Calu3 (cell line): ENCODE results near the gene MAP3K2. TPM values are rescaled to one million over a fixed set of nuclear protein-coding genes. Genes with fewer than 3 reads are reported as not detected.

ENCODE experiments used
- BruUV-seq: library from RNA; stranded (reverse); fragments of 400-500 nt; replicated peaks from 2 replicates; lab custom pipeline; 2021; lab: Mats Ljungman, UMichigan
- CTCF ChIA-PET: fragments of 300-600 bp; sonication (Branson Sonifier 250); formaldehyde crosslinking; loops from one replicate; lab custom pipeline; 2022; ENCODE audit warnings: antibody characterized with exemption; lab: Charles Lee
- DNase-seq: peaks from one replicate; pipeline ENCODE4 v3.0.0; 2022
- H3K27ac Mint-ChIP-seq: one replicate; pipeline ENCODE4 v1.8.0; 2022; ENCODE audit warnings: mixed read lengths; ENCODE audit not compliant: unreplicated experiment
- H3K27me3 Mint-ChIP-seq: one replicate; pipeline ENCODE4 v1.8.0; 2022; ENCODE audit warnings: mixed read lengths; ENCODE audit not compliant: unreplicated experiment
- H3K36me3 Mint-ChIP-seq: one replicate; pipeline ENCODE4 v1.8.0; 2022; ENCODE audit warnings: mild to moderate bottlenecking, moderate library complexity, mixed read lengths; ENCODE audit not compliant: insufficient read depth, unreplicated experiment
- H3K4me1 Mint-ChIP-seq: one replicate; pipeline ENCODE4 v1.8.0; 2022; ENCODE audit warnings: mild to moderate bottlenecking, low read depth, mixed read lengths; ENCODE audit not compliant: unreplicated experiment
- H3K4me3 Mint-ChIP-seq: one replicate; pipeline ENCODE4 v1.8.0; 2022; ENCODE audit warnings: mild to moderate bottlenecking, low read depth, moderate library complexity, mixed read lengths; ENCODE audit not compliant: unreplicated experiment
- H3K9me3 Mint-ChIP-seq: one replicate; pipeline ENCODE4 v1.8.0; 2022; ENCODE audit warnings: low read depth, mixed read lengths; ENCODE audit not compliant: unreplicated experiment
- intact Hi-C: fragments of 100-400 bp; cut with micrococcal nuclease; formaldehyde crosslinking; loops from one replicate; pipeline ENCODE4 v1.10.0; 2022; ENCODE audit not compliant: unreplicated experiment
- total RNA-seq: library from RNA; stranded (reverse); gene quantifications from 2 replicates; pipeline ENCODE4 v1.2.3, GENCODE V29; 2022
- TF ChIP-seq, protein P1 (sequence below): fragments of 200-600 bp; IDR thresholded peaks from one replicate; pipeline ENCODE4 v1.8.0; 2022; ENCODE audit warnings: antibody characterized with exemption; ENCODE audit not compliant: unreplicated experiment

The MAP3K2 gene
- total RNA-seq, 1 experiment from 2014 or later = 60.9 TPM

DNA sequence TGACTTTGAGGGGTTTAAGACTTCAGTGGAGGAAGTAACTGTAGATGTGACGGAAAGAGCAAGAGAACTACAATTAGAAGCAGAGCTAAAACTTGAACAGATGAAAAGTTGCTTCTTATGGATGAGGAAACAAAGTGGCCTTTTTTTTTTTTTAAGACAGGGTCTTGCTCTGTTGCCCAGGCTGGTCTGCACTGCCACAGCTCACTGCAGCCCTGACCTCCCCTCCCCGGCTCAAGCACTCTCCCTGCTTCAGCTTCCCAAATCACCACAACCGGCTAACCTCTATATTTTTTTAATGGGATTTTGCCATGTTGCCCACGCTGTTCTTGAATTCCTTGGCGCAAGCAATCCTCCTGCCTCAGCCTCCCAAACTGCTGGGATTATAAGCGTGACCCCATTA is 3.2 kb downstream of the MAP3K2 start:
- no peaks in the 10 kb centered on the region for H3K9me3 Mint-ChIP-seq
- TF ChIP-seq, protein P1, sequence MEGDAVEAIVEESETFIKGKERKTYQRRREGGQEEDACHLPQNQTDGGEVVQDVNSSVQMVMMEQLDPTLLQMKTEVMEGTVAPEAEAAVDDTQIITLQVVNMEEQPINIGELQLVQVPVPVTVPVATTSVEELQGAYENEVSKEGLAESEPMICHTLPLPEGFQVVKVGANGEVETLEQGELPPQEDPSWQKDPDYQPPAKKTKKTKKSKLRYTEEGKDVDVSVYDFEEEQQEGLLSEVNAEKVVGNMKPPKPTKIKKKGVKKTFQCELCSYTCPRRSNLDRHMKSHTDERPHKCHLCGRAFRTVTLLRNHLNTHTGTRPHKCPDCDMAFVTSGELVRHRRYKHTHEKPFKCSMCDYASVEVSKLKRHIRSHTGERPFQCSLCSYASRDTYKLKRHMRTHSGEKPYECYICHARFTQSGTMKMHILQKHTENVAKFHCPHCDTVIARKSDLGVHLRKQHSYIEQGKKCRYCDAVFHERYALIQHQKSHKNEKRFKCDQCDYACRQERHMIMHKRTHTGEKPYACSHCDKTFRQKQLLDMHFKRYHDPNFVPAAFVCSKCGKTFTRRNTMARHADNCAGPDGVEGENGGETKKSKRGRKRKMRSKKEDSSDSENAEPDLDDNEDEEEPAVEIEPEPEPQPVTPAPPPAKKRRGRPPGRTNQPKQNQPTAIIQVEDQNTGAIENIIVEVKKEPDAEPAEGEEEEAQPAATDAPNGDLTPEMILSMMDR = no peak
- BruUV-seq = no TSS peak
- no peak overlapping the region for H3K4me3 Mint-ChIP-seq
- intact Hi-C loops = no loop called here
- no peak overlapping the region for H3K27ac Mint-ChIP-seq
- no peak for DNase-seq
- H3K27me3 Mint-ChIP-seq = no peaks in the 10 kb centered on the region
- CTCF ChIA-PET = no interaction called here
- peaks cover 28% of the 10 kb centered on the region for H3K4me1 Mint-ChIP-seq
- H3K36me3 Mint-ChIP-seq = peaks cover 25% of the 10 kb centered on the region

DNA sequence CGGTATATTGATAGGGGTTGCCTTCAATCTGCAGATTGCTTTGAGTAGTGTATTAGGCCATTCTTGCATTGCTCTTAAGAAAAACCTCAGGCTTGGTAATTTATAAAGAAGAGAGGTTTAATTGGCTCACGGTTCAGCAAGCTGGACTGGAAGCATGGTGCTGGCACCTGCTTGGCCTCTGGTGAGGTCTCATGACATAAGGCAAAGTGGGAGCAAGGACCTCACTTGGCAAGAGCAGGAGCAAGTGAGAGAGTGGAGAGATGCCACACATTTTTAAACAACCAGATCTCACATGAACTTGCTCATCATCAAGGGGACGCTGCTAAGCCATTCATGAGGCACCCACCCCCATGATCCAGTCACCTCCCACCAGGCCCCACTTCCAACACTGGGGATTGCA is 4.9 kb downstream of the MAP3K2 start:
- DNase-seq = no peak
- TF ChIP-seq, protein P1 = no peak
- H3K27me3 Mint-ChIP-seq = no peaks in the 10 kb centered on the region
- H3K36me3 Mint-ChIP-seq = peaks cover 18% of the 10 kb centered on the region
- no peak overlapping the region for H3K27ac Mint-ChIP-seq
- BruUV-seq = no TSS peak
- no peaks in the 10 kb centered on the region for H3K9me3 Mint-ChIP-seq
- CTCF ChIA-PET = no interaction called here
- H3K4me1 Mint-ChIP-seq = peaks cover 20% of the 10 kb centered on the region
- H3K4me3 Mint-ChIP-seq = no peak overlapping the region
- intact Hi-C loops = no loop called here

DNA sequence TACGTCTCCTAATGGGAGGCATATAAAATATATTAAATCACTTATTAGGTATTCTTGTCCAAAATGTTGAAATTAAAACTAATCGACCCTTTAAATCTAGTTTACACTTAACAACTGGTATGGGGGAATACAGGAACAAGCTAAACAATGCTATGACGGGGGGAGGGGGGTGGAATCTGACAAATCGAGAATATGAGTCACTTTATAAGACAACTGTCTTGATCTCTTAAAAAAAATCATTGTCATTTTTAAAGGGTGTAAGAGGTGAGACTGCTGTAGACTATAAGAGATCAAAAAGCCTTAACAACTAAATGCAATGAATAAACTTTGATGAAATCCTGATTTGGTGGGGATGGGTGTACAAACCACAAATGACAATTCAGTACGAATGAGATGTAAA is 6.0 kb downstream of the MAP3K2 start:
- BruUV-seq = no TSS peak
- no peaks in the 10 kb centered on the region for H3K27me3 Mint-ChIP-seq
- no peaks in the 10 kb centered on the region for H3K9me3 Mint-ChIP-seq
- H3K4me1 Mint-ChIP-seq = peaks cover 25% of the 10 kb centered on the region
- TF ChIP-seq, protein P1 = no peak
- intact Hi-C loops = no loop called here
- no peak for DNase-seq
- H3K4me3 Mint-ChIP-seq = no peak overlapping the region
- CTCF ChIA-PET = interaction anchor here (0.8 to 1.0 kb wide), 2 partner anchors 17 to 73 kb away, joined by 3 to 6 read pairs; no protein-coding TSS in a partner anchor
- no peak overlapping the region for H3K27ac Mint-ChIP-seq
- H3K36me3 Mint-ChIP-seq = peaks cover 8% of the 10 kb centered on the region

DNA sequence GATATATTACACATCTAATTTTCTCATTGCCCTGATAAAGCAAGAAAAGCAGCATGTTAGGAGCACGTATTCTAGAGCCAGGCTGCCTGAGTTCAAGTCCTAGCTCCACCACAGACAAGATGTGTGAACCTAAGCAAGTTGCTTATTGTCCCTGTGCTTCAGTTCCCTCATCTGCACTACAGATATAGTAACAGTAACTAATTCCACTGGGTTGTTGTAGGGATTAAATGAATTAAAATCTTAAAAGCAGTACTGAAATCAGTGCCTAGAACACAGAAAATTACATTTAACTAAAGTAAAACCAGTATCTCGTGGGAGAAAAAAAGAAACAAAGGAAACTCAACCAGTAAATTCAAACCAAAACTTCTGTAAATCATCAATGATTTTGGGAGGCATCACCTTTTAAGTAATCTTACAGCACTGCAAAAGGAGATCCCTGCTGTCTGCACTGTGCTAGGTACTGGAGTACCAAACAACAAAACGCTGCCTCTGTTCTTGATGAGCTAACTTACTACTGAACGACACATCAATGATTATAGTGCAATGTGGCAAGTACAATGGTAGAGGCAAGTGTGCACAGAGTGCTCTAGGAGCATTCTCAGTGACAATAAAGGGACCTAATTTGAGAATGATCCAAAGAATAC is 7.9 kb downstream of the MAP3K2 start:
- H3K4me1 Mint-ChIP-seq = peaks cover 16% of the 10 kb centered on the region

More for the DNA sequence above, 7.9 kb downstream of the MAP3K2 start:
- no peaks in the 10 kb centered on the region for H3K36me3 Mint-ChIP-seq
- BruUV-seq = no TSS peak
- TF ChIP-seq, protein P1 = no peak
- H3K9me3 Mint-ChIP-seq = no peaks in the 10 kb centered on the region
- no peak overlapping the region for H3K4me3 Mint-ChIP-seq
- H3K27me3 Mint-ChIP-seq = no peaks in the 10 kb centered on the region
- CTCF ChIA-PET = interaction anchor here (0.7 kb wide), 1 partner anchor 29 kb away, joined by 3 read pairs; no protein-coding TSS in a partner anchor
- H3K27ac Mint-ChIP-seq = no peak overlapping the region
- intact Hi-C loops = no loop called here
- DNase-seq = no peak
